ENCODE measurements around the gene EZH2.

The EZH2 gene

GRCh38 chr7:148912758-148913541 lies 28.9 kb upstream of the EZH2 start:
- Histone ChIP-seq H3K4me2 (ENCODE audit: low read length) (no peak overlapping the region), H3K27me3 (ENCODE audit: control insufficient read depth, insufficient read depth, low read length) (no peaks in the 10 kb centered on the region), H3K4me1 (no peaks in the 10 kb centered on the region), H3K79me2 (no peaks in the 10 kb centered on the region), H3K27ac (no peak overlapping the region), H3K9ac (no peak overlapping the region), H3K4me3 (ENCODE audit: low read depth, low read length) (no peak overlapping the region), H3K9me3 (ENCODE audit: control insufficient read depth, low read length) (no peaks in the 10 kb centered on the region), H3K36me3 (ENCODE audit: control insufficient read depth, insufficient read depth, low read length) (no peaks in the 10 kb centered on the region), H2AFZ (no peak overlapping the region)
- no peak for TF ChIP-seq CTCF (IDR thresholded peaks at IDR 0.05)

- Histone ChIP-seq H3K36me3 (ENCODE audit: control insufficient read depth, insufficient read depth, low read length) (no peaks in the 10 kb centered on the region), H3K9ac (no peak overlapping the region), H3K4me2 (ENCODE audit: low read length) (no peak overlapping the region), H3K4me1 (no peaks in the 10 kb centered on the region), H3K4me3 (ENCODE audit: low read depth, low read length) (no peak overlapping the region), H3K79me2 (no peaks in the 10 kb centered on the region), H3K9me3 (ENCODE audit: control insufficient read depth, low read length) (no peaks in the 10 kb centered on the region), H2AFZ (no peak overlapping the region), H3K27ac (no peak overlapping the region), H3K27me3 (ENCODE audit: control insufficient read depth, insufficient read depth, low read length) (no peaks in the 10 kb centered on the region)
- TF ChIP-seq CTCF (IDR thresholded peaks at IDR 0.05), result no peak
These were observed 28.1 kb upstream of the EZH2 start for GRCh38 chr7:148912151-148912550.

GRCh38 chr7:148911626-148912025 lies 27.5 kb upstream of the EZH2 start:
- no peak overlapping the region for H3K27ac ChIP-seq
- no peak overlapping the region for H3K4me2 ChIP-seq (ENCODE audit: low read length)
- no peaks in the 10 kb centered on the region for H3K4me1 ChIP-seq

GRCh38 chr7:148909568-148909967 lies 25.5 kb upstream of the EZH2 start:
- Histone ChIP-seq H3K4me2 (ENCODE audit: low read length) (no peak overlapping the region), H3K36me3 (ENCODE audit: control insufficient read depth, insufficient read depth, low read length) (no peaks in the 10 kb centered on the region), H3K27ac (no peak overlapping the region), H3K9me3 (ENCODE audit: control insufficient read depth, low read length) (no peaks in the 10 kb centered on the region), H3K79me2 (no peaks in the 10 kb centered on the region), H2AFZ (no peak overlapping the region), H3K4me3 (ENCODE audit: low read depth, low read length) (no peak overlapping the region), H3K9ac (no peak overlapping the region), H3K4me1 (no peaks in the 10 kb centered on the region), H3K27me3 (ENCODE audit: control insufficient read depth, insufficient read depth, low read length) (no peaks in the 10 kb centered on the region)
- TF ChIP-seq CTCF (IDR thresholded peaks at IDR 0.05), result no peak

More at GRCh38 chr7:148911626-148912025, 27.5 kb upstream of the EZH2 start:
- H3K79me2 ChIP-seq, result no peaks in the 10 kb centered on the region
- no peak for TF ChIP-seq CTCF (IDR thresholded peaks at IDR 0.05)
- H3K27me3 ChIP-seq (ENCODE audit: control insufficient read depth, insufficient read depth, low read length), result no peaks in the 10 kb centered on the region
- no peaks in the 10 kb centered on the region for H3K9me3 ChIP-seq (ENCODE audit: control insufficient read depth, low read length)
- H3K36me3 ChIP-seq (ENCODE audit: control insufficient read depth, insufficient read depth, low read length), result no peaks in the 10 kb centered on the region
- no peak overlapping the region for H2AFZ ChIP-seq
- no peak overlapping the region for H3K9ac ChIP-seq
- no peak overlapping the region for H3K4me3 ChIP-seq (ENCODE audit: low read depth, low read length)

All from parathyroid adenoma (tissue), 2 donors.